Measurements from ENCODE around the gene C11orf24.
A peak's percentile ranks its signal among the peaks of the same experiment; 100 is the strongest.
"Not testable (repeated sequence)": the region's sequence is repeated elsewhere in the genome, so short reads cannot be mapped to it uniquely, and the experiment has no call there.

C11orf24 gene

DNA sequence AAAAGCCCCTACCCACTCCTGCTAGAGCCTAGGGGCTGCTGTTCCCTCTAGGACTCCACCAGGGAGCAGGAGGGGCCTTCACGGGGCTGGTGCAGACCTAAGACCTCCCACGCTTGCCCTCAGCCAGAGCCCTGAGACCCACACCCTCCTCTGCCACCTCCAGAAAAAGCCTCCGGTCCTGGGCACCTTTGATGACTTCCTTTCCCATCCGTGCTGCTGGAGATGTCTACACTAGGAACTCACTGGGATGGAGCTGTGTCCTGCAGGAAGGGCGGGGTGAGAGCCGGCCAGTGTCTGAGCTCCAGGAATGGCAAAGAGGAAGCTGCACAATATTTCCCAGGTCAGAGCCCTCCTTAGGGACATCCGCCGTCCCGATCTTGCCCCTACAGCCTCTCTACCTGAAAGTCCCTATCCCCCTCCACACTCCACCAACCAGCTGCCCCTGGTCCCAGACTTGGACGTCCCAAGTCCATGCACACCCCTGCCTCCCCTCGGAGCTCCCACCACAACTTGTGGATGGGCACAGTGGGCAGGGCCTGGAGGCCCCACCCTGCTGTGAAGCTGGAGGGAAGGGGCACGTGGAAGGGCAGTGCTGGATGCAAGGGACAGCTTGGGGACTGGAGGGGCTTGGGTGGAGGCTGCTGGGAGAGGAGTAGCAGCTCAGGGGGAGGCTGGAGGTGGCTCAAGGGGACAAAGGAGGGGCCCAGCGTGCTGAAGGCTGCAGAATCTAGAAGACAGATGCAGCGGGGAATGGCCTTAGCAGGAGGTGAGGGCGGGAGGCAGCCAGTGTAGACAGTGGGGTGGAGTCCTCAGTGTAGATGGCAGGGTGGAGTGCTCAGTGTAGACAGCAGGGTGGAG is 27.1 kb upstream of the C11orf24 start:
- no peak for DNase-seq

- DNase-seq = peak in 12 of 14 donors; percentile 12 to 83 (median 53)
Observed at GRCh38 chr11:68297812-68298658, 26.3 kb upstream of the C11orf24 start.

- no peak for DNase-seq
Observed at GRCh38 chr11:68297494-68297811, 25.7 kb upstream of the C11orf24 start.

DNA sequence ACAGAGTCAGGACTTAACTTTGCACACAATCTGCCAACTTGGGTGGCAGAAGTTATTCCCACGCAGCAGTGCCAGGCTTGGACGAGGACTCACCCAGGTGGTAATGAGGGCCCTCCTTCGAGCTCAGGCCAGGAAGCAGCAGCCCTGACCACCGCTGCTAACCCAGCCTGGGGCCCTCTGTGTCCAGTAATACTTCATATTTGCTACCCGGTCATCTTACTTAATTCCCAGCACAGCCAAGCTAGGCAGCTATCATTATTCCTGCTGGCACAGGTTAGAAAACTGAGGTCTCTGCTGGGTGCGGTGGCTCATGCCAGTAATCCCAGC is 25.2 kb upstream of the C11orf24 start:
- DNase-seq = no peak

- DNase-seq = no peak
Observed at GRCh38 chr11:68296344-68297051, 24.7 kb upstream of the C11orf24 start.

DNA sequence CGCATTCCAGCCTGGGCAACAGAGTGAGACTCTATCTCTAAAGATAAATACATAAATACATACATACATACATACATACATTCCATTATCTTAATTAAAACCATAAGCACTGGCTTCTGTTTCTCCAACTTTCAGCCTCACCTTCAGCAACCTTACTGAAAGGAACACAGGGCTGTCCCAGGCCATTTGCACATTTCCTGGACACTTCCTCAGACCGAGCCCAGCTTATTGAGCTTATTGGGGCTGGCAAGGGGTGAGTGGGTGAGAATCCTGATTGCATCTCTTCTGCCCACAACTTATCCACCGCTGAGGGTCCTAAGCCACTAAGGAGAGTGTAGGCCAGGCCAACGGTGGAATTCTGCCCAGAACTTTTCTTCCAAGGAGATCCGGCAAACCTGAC is 24.2 kb upstream of the C11orf24 start:
- no peak for DNase-seq

- no peak for DNase-seq
Observed at GRCh38 chr11:68295271-68295670, 23.5 kb upstream of the C11orf24 start.

GRCh38 chr11:68293708-68294107 is 21.9 kb upstream of the C11orf24 start:
- no peak for DNase-seq

DNA sequence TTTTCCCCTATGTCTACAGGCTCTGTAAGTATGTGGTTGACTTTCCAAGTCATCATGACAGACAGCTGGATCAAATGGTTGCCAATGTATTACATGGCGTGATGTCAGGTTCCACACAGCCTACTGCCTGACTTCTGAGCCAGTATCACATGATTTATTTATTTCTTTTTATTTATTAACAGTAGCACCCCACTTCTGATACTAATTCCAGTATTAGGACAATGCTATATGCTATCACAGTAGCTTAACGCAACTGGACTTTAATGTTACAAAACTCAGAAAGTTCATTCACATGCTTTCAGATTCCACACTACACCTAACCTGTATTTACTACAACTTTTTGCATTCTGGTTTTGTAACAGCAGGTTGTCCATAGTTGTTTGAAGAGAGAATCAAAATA is 17.7 kb upstream of the C11orf24 start:
- DNase-seq = no peak

DNA sequence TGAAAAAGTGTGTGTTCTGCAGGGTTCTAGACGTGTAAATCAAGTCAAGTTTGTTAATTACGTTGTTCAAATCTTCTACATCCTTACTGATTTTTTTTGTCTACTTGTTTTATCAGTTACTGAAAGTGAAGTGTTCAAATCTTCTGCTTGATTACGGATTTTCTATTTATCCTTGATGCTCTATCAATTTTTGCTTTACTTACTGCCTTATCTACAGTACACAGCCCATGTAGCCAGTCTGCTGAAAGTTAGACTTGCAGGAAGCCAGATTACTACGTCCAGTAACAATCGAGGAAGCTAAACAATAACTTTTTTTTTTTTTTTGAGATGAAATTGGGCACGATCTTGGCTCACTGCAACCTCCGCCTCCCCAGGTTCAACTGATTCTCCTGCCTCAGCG is 15.6 kb upstream of the C11orf24 start:
- DNase-seq = no peak

DNA sequence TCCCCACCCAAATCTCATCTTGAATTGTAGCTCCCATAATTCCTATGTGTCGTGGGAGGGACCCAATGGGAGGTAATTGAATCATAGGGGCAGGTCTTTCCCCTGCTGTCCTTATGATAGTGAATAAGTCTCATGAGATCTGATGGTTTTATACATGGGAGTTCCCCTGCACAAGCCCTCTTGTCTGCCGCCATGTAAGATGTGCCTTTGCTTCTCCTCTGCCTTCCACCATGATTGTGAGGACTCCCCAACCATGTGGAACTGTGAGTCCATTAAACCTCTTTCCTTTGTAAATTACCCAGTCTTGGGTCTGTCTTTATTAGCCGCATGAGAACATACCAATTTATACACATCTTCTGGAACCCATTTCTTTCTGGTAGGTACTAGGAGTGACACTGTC is 12.8 kb upstream of the C11orf24 start:
- DNase-seq = not testable (repeated sequence)

- DNase-seq = no peak
Observed at GRCh38 chr11:68282861-68283230, 11.1 kb upstream of the C11orf24 start.

DNA sequence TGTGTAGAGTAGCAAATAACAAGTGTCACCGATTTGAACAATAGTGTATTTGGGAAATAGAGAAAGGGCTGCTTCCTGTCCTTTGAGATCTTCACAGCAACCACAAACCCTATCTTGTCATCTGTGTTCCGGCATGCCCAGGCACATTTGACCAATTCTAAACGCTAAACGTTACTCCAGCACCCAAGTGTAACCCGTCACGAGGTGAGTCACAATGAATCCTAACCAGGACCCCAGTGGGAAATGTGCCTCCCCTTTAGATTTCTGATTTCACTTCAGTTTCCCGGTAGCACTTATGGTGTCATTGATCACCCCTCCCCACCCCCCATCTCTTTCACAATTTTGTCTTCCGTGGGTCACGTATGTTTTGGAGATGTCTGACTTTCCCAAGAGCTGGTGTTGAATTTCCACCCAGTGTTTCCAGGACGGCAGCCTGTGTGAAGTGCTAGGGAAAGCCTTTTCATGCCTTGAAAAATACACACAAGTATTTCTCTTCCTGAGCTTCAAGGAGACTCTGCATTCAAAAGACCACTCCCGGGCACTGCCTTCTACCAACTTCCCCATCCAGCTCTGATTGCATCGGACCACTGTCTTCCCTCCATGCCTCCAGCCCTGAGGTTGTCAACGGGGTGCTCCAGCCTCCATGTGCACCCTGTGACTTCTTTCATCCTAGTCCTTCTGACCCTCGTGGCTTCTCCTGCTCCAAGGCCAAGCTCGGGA is 10.5 kb upstream of the C11orf24 start:
- DNase-seq = no peak

- no peak for DNase-seq
Observed at GRCh38 chr11:68279676-68280075, 7.9 kb upstream of the C11orf24 start.

GRCh38 chr11:68276861-68277260 is 5.1 kb upstream of the C11orf24 start:
- DNase-seq = no peak

- DNase-seq = no peak
Observed at GRCh38 chr11:68275721-68276507, 4.1 kb upstream of the C11orf24 start.

DNA sequence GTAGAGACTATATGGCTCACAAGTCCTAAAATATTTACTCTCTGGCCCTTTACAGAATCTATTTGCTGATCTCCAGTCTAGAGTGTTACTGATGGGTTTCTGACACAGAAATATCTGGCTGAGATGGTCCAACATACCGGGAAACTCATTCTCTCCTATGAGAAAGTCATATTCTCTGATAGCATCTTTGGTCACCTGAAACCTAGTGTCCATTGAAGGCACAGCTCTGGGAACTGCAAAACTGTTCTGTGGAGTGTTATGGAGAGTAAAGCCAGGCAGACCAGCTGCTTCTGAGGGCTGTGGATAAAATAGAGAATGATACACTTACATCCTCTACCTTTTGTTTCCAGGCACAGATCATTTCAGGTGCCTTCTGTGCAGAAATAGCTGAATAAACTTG is 2.5 kb upstream of the C11orf24 start:
- DNase-seq = no peak

DNA sequence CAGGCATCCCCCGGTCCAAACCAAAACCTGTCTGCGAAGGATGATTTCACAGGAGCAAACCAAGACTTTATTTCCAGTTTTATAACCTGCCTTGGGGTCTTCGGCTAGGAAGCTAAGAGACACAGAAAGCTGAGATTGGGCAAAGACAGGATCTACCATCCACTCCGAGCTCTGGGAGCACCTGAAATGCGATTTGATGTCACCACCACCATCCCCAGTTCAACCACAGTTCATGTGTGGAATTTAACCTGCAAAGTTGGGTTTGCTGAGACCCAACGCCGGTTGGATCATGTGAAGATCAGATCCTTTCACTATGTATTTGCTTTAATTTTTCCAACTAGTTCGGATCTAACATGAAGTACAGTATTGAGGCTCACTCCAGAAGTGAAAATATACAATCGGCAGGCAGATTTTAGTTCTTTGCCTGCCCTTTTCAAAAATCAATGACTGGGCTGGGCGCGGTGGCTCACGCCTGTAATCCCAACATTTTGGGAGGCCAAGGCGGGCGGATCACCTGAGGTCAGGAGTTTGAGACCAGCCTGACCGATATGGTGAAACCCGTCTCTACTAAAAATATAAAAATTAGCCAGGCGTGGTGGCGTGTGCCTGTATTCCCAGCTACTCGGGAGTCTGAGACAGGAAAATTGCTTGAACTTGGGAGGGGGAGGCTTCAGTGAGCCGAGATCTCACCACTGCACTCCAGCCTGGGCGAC is 1.4 kb upstream of the C11orf24 start:
- DNase-seq = no peak

DNA sequence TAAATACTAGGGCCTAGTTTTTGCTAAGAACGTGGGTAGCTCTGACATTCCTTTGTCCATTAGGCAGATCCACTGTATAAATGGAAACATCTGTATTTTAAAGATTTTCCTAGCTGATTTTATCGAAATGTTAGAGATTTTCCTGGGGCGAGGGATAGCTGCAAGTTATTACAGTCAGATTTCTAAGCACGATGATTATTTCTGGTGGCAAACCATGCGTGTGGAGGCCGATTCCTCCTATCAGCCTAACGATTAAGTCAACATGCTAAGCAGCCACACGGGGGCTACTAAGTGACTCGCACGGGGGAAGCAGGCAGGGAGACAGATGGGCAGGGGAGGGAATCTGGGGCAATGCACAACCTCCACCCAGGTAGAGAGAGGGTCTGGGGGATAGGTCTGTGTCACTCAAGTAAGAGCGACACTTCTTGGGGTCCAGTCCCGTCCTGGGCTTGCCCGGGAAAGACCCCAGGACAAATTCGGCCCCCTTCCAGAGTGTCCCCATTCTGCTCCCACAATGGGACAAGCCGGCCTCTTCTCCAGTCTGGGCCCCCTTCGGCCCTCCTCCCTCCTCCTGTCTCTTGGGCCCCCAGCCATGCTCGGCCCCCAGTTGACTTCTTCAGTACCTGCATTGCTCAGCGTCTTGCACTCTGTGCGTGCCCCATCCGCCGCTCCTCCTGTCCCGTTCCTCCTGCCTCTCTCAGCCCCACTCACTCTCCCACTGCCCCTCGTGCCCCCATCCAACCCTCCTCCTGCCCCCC is 571 bp downstream of the C11orf24 start:
- DNase-seq = peak in 8 of 14 donors; percentile 38 to 71 (median 61)
